Islet of Langerhans (tissue), 1 donor: ENCODE results near the gene SLC38A10.

Experiments
- FAIRE-seq: peaks from one replicate; lab custom pipeline; 2011; peaks lifted over from hg19 to GRCh38; lab: Jason Lieb, UNC

The SLC38A10 gene

DNA sequence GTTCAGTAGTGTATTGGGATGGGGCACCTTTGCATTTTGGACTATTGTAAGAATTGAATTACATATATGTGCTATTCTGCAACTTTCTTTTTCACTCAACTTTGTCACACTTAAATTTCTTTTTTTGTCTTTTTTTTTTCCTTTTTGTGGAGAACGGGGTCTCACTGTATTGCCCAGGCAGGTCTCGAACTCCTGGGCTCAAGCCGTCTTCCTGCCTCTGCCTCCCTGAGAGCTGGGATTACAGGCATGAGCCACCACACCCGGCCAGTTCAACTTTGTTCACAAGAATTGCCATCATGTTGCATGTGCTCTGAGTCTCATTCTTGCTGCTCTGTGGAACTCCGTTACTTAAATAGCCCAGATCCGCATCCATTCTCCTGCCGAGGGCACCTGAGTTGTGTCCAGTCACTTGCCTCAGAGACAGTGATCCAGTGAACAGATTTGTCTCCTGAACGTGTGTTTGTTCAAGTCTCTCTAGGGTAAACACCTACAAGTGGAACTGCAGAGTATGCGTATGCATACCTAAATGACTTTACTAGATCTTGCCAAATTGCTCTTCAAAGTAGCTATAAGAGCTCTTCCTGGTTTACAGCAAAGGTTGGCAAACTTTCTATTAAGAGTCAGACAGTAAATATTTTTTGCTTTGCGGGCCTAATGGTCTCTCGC is 3.4 kb upstream of the SLC38A10 start:
- FAIRE-seq, result no peak

DNA sequence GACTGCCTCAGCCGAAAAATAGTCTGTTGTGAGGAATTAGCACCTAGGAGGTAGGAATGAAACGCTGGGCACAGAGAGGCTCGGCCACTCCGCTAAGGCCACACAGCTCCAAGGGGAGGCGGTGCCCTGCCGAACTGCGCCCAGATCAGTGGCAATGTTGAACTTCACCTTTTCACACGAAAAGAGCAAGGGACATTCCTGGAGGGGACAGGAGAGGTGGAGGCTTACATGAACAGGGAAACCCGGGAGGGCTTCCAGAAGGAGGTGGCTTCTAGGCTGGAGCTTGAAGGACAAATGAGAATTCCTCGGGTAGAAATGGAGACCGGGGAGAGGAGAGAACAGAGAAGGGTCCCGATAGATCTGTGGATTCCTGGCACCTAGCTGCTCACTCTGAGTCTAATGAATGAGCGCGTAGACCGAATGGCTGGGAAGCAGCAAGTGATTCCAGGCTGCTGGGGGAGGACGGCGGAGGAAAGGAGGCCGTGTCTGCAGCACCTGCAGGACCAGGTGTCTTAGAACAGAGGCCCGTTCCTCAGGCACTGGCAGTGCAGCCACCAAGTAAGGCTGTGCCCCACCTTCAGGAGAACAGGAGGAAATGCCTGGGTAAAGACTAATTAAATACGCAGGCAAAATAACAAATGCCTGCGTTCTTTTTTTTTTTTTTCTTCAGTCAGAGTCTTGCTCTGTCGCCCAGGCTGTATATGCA is 722 bp upstream of the SLC38A10 start:
- no peak for FAIRE-seq

DNA sequence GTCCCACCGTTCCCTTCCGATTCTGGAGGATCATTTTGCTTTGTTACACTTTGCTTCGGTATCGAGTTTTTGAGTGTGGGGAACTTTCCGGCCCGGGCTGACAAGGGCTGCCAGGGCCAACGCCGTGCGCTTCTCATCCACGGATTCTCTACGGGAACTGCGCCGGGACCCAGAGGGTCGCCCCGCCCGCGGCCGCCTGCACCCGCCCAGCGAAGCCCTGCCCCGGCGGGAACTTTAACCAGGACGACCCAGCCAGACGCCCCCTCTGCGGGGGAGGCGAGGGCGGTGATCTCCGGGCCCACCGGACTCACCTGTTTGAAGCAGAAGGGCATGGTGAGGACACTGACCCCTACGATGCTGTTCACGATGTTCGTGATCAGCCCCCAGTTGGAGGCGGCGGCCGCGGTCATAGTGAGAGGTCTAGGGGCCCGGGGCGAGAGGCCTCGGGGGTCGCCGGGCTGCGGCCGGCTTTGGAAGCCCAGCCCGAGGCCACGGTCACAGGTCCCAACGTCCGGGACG is 536 bp downstream of the SLC38A10 start:
- FAIRE-seq, result no peak

DNA sequence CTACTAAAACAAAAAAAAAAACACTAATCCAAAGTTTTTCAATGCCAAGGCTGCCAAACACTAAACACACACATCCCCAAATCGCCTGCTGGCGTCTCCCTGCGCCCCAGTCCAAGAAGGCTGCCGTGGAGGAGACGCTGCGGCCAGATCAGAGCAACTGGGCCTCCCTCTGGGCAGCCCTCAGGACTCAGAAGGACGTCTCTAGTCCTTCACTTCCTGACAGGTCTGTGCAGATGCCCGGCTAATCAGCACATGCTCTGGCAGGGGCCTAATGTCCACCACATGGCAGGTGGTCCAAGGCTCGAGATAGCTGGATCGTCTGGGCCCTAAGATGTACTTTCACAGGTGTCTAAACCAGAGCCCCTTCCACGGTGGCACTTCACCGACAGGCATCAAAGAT is 2.7 kb downstream of the SLC38A10 start:
- no peak for FAIRE-seq

DNA sequence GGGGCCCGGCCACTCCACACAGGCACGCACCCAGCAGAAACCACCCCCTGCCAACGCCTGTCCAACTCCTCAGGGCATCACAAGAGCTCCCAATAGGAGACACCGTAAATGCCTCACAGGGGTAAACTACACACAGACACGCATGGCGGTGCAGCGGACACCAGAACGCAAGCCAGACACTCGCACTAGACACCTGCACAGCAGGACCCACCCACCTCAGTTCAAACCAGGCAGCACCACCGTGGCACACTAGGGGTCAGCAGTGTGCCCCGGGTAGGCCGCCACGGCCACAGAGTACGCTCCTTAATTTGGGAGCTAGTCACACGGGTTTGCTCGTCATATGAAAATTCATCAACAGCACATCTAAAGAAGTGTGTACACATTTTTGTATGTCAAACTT is 3.4 kb downstream of the SLC38A10 start:
- FAIRE-seq, result no peak

DNA sequence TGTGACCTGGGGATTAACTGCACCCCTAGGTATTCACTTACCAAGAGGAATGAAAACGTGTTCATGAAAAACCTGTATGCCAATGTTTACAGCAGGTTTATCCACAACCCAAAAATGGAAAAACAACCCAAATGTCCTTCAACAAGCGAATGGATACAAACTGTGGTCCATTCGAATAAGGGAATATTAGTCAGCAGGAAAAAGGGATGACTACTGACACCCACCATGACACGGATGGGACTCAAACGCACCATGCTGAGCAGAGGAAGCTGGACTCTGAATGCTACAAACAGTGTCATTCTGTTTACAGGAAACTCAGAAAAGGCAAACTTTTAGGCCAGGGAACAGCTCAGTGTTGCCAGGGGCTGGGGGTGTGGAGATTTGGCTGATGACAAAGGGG is 4.9 kb downstream of the SLC38A10 start:
- FAIRE-seq, result no peak

DNA sequence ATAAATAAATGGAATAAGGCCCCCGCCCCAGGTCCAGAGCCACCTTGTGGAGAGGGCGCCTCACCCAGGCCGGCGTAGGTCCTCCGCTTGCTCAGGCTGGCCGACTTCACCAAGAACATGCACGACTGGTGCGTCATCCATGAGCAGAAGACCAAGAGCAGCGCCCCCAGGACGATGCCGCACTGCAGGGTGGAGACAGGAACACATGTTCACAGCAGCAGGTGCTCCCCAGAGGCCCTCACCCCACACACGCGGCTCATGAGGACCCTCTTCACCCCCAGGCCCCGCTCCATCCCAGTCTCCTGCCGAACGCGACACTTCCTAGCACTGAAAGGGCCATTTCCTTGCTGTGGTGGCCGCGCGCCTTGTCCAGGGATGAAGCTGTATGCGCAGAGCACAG is 5.5 kb downstream of the SLC38A10 start:
- no peak for FAIRE-seq

DNA sequence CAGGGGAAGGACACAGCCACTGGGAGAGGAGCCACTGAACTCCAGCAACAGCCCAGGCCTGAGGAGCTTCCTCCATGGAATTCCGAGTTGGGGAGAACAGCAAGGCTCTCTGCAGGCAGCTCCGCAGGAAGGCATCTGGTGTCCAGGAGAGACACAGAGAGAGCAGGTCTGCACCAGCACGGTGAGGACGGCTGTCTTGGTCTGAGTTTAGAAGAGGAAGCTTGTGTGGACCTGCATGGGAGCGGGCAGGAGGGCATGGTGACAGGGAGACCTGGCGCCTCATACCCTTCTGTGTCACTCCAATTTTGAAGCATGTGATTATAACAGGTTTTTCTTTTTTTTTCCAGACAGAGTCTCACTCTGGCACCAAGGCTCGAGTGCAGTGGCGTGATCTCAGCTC is 6.4 kb downstream of the SLC38A10 start:
- no peak for FAIRE-seq

DNA sequence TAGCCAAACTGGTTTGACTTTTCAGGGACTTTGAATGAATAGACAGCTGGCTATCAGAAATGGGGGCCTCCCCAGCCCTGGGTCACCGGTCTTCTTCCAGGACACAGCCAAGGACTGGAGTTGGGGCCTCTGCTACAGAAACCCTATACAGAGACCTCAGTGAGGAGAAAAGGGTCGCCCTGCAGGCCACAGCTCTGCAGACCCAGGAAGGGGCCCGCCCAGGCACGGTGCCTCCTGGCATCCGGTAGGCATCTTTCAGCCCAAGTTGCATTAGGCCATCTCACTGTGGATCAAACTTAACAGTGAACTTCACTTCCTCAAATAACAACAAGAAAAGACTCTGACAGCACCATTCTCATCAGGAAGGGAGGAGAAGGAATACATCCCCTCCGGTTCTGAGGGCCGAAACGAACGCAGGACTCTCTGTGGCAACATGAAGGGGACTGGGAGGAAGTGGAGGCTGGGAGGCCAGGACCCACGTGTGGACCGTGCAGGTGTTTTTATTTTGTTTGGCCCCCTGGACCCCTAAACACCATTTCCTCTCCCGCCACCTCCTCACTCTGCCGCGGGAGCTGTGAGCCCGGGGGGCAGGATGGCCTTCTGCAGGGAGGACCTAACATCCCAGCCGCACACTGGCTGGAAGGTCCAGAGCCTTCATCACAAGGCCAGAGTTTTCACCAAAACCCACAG is 7.2 kb downstream of the SLC38A10 start:
- no peak for FAIRE-seq

DNA sequence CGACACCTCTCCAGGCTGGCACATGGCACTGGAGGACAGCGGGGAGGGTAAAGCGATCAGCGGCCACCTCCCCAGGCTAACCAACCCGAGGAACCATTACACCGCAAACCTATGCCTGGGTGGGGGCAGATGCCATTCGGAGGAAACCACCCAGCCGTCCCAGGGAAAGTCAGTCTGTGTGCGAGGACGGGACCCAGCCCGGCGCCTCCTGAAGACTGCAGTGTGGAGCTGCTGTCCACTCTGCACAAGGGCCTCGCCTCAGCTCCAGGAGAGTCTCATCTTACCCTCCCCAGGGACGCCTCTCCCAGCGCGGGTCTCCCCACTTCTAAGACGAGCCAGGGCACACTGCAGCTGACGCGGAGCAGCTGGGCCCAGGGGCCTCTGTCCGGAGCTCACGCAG is 8.0 kb downstream of the SLC38A10 start:
- FAIRE-seq, result no peak

DNA sequence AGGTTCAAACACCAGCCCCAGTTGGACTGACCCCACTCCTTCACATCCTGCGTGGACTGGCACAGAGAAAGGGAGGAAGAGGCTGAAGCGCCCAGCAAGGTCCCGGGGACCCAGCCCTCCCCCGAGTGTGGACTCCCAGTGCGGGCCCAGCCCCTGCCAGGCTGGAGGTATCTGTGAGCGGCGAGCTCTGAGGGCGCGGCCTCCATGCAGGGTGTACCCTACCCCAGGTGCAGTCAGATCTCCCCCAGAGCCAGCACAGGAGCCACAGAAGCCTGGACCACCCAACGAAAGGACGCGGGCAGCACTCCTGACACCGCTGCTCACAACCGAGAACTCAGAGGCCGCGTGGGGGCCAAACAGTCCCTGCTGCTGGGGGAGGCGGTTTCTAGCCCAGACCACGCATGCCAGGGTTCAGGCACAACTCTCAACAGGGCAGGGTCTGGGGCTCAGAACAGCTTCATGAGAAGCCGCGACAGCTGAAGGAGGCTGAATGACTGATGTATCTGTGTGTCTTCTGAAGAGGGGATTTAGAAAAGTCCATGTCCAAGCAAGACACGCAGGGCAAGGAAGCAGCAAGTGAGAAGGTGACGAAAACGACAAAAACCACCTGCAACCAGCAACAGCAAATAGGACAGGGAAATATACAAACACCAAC is 8.5 kb downstream of the SLC38A10 start:
- FAIRE-seq, result no peak

DNA sequence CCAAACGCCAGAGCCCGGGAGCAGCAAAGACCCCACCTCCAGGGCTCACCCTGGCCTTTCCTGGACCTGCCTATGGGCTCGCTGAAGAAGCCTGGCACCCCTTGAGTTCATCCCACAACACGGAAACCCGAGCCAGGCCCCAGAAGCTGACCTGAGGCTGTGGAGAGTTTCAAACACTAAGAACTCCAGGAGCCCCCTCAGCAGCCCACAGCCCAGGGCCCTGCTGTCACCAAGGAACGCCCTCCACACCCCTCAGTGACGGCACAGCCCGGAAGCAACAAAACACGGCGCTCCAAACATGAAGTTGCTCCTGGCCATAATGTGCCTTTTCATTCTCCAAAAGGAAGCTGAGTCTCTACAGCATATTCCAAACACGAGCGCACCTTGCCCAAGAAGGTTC is 9.2 kb downstream of the SLC38A10 start:
- FAIRE-seq, result no peak

DNA sequence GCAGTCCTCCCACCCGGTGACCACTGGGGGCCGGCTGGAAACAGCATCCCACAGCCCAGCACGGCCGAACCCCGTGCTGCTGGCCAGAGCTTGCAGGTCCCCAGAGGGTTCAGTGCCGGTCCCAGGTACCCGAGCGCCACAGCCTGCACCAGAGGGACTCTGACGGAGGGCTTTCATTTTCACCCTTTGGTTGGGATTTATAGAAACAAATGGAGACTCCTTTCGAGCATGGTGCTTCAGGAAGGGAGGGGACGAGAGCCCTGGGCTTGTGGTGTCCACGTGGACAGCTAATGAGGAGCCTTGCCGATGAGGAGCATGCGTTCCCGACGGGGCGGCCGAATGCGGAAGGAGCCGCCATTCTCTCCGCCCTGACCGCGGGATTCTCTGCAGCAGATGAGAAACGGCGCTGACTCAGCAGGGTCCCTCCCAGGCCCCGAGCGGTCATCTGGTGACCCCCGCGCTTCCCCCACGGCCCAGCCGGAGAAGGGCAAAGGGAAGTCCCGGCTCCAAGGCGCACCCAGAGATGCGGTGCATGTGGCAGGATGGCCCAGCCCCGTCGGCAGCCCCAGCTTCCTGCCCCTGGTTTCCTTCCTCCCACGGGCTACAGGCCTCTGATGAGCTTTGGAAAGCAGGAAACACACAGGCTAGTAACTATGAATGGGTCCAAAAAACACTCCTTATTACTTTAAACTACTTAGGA is 9.8 kb downstream of the SLC38A10 start:
- no peak for FAIRE-seq

DNA sequence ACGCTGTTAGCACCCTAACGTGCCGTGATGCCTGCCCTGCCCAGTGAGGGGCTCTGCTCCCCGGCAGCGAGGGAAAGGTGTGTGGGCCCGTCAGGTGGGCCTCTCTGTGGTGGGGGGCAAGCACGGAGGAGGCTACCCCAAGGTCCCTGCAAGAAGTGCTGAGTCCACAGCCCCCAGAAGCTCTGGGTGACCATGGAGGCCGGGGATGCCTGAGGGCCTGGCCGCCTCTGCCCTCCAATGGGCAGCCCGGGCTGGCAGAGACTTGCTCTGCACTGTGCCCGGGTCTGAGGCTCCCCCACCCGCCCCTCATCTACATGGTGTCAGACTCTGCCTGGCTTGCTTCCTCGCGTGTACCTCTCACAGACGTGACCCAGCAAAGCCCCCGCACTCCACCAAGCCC is 12.2 kb downstream of the SLC38A10 start:
- FAIRE-seq, result no peak

DNA sequence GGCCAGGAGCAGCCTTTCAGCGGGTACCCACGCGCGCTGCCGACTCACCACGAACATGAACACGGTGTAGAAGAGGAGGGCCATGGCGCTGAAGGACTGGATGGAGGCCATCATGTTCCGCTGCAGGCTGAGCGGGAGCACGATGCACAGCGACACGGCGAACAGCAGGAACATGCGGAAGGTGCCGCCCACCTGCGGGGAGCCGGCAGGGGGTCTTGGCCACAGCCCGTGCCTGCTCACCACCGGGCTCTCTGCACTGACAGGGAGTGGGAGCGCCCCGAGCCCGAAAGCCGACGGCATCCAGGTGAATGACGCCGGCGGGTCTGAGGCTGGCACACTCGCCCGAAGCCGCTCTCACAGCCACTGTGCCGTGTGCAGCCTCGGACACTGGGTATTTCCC is 13.0 kb downstream of the SLC38A10 start:
- no peak for FAIRE-seq

DNA sequence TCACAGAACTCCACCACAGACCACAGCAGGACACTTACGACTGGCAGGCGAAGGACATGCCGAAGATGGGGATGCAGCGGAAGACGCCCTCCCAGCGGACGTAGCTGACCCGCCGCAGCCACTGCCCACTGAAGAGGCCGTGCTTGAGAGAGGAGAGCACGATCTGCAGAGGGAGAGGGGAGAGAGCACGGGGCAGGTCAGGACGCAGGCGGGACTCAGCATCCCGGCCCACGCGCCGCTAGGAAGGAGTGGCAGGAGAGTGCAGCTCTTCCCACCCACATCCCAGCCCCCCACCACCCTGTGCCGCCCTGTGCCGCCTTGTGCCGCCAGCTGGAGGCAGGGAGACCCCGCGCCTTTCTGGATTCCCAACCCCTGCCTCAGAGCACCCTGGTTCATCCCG is 14.5 kb downstream of the SLC38A10 start:
- FAIRE-seq, result no peak

DNA sequence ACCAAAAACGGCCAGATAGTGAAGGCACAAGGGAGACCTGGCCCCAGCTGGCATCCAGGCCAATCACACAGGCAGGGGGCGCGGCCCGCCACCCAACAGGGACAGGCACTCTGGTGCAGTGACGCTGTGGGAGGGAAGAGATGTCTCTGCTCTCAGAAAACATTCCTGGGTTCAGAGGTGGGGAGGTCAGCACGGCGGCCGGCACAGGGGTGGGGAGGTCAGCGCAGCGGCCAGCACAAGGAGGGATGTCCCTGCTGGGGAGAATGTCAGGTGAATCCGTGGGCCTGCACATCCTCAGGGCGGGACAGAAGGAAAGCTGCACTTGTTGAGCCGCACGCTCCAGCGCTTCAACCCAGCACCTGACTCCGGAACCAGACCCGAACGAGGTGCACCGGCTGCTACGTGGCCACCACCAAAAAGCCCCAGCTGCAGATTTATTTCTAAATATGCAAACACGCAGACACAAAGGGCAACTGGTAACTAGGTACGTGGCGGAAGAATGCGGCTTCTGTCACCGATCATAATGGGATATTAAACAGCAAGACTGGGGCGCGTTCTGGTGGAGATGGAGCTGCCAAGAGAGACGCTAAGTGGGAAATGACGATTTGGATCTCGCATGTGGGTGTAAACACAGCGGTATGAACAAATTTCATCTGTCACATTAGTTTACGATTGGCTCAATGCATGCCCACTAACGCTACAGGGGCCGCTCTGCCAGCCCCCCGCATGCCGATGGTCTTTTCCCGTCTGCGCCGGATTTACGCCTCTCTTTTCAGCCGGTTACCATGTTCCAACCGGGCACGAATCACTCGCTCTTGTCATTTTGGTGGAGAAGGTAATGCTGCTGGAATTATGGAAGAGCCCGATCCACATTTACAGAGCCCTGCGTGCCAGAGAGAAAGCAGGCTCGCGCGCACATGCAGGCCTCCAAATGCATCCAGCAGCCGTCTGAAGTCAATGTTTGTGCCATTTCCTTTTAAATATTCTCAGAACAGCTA is 15.5 kb downstream of the SLC38A10 start:
- FAIRE-seq, result no peak

DNA sequence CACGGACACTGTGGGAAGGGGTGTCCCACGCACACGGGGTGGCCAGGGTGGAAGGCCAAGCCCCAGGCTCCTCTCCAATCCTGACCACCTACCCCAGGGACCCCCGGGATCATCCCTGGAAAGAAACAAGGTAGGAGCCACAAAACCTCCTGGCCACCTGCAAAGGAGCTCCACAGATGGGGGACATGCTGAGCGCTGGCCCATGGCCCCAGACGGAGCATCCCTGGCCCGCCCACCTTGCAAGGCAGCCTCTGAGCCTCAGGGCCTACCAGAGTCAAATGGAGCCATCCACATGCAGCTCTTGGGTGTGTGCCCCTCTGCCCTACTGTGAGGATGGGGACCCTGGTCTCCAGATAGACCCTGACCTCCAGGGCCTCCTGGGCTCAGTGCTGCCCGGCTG is 16.3 kb downstream of the SLC38A10 start:
- FAIRE-seq, result no peak

DNA sequence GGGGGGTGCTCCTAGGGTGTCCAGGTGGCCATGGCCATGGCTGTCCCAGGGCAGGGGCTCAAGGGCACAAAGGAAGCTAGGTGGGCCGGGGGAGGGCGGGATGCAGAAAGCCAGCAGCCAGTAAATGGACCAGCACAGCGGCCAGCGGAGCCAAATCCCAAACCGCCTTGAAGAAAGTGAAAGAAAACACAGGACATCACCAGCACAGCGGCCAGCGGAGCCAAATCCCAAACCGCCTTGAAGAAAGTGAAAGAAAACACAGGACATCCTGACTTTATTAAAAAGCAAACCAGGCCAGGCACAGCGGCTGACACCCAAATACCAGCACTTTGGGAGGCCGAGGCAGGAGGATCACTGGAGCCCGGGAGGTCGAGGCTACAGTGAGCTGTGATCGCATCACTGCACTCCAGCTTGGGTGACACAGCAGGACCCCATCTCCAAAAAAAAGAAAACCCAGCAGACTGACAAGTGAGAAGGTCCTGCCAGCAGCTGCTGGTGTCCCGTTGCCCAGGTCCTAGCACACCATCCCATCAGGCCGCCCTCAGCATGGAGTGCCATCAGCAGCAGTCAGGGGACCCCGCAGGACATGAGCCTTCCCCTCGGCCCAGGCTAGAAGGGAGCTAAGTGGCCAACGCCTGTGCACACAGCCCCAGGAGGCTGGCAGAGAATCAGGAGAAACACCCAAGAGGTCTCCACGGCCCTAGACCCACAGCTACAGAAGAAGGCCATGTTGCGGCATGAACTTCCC is 17.0 kb downstream of the SLC38A10 start:
- no peak for FAIRE-seq

DNA sequence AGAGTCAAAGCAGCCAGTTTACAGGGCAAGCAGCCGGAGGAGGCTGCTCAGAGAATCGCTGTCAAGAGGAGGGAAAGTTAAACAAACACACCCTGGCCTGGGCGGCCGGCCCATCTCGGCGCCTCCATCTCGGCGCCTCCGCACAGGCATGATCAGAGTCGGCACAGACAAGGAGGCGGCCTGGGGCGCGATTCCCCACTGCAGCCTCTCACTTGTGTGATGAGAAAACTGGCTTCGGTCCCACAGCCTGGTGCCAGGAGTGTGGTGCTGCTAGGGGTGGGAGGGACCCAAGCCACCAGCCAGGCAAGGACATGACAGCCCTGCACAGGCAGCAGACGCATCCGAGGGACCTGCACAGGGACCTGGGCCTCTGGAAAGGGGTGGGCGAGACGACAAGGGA is 17.7 kb downstream of the SLC38A10 start:
- no peak for FAIRE-seq
